Esophagus mucosa (tissue), 1 donor: Measurements from ENCODE around the gene MLLT3. TPM values are rescaled to one million over a fixed set of nuclear protein-coding genes. Genes with fewer than 3 reads are reported as not detected.

Experiments used
- ATAC-seq: fragments of 200-7000 bp; cut with Tn5 transposase; one replicate; pipeline ENCODE4 v1.9.1; 2020
- total RNA-seq: library from RNA; stranded (reverse); gene quantifications from one replicate; pipeline ENCODE4 v1.2.4, GENCODE V29; 2023
- donor health status: DM: yes; HTN: yes; CAD: no.

MLLT3 gene
- total RNA-seq, 1 donor from 2014 or later: 7.9 TPM

- ATAC-seq: no peak
Observed at GRCh38 chr9:20624201-20625002, 2.1 kb upstream of the MLLT3 start.

GRCh38 chr9:20623748-20624124 is 1.4 kb upstream of the MLLT3 start:
- no peak for ATAC-seq

- no peak for ATAC-seq
Observed at GRCh38 chr9:20623021-20623747, 885 bp upstream of the MLLT3 start.

GRCh38 chr9:20621471-20622329 is 599 bp downstream of the MLLT3 start:
- peak; percentile 55 for ATAC-seq

- no peak for ATAC-seq
Observed at GRCh38 chr9:20620650-20621470, 1.4 kb downstream of the MLLT3 start.

- no peak for ATAC-seq
Observed at GRCh38 chr9:20619487-20620200, 2.7 kb downstream of the MLLT3 start.

GRCh38 chr9:20618361-20618802 is 3.9 kb downstream of the MLLT3 start:
- ATAC-seq: peak; percentile 2

GRCh38 chr9:20616808-20617207 is 5.5 kb downstream of the MLLT3 start:
- no peak for ATAC-seq

GRCh38 chr9:20614602-20615216 is 7.6 kb downstream of the MLLT3 start:
- ATAC-seq: no peak

GRCh38 chr9:20611691-20612287 is 10.5 kb downstream of the MLLT3 start:
- ATAC-seq: peak; percentile 33

GRCh38 chr9:20610591-20610990 is 11.7 kb downstream of the MLLT3 start:
- no peak for ATAC-seq

GRCh38 chr9:20608582-20608981 is 13.7 kb downstream of the MLLT3 start:
- ATAC-seq: no peak

- ATAC-seq: no peak
Observed at GRCh38 chr9:20606652-20607051, 15.6 kb downstream of the MLLT3 start.

- ATAC-seq: no peak
Observed at GRCh38 chr9:20604562-20604961, 17.7 kb downstream of the MLLT3 start.

- no peak for ATAC-seq
Observed at GRCh38 chr9:20603524-20604268, 18.6 kb downstream of the MLLT3 start.

GRCh38 chr9:20601292-20601691 is 21.0 kb downstream of the MLLT3 start:
- no peak for ATAC-seq

GRCh38 chr9:20599195-20599594 is 23.1 kb downstream of the MLLT3 start:
- ATAC-seq: no peak

- no peak for ATAC-seq
Observed at GRCh38 chr9:20598367-20598766, 23.9 kb downstream of the MLLT3 start.

GRCh38 chr9:20597862-20598261 is 24.4 kb downstream of the MLLT3 start:
- ATAC-seq: no peak

- ATAC-seq: no peak
Observed at GRCh38 chr9:20594608-20595007, 27.7 kb downstream of the MLLT3 start.
